BE2C (cell line): ENCODE results near the gene PCDHA8.
A peak's percentile ranks its signal among the peaks of the same experiment; 100 is the strongest.
"Not testable (repeated sequence)": the region's sequence is repeated elsewhere in the genome, so short reads cannot be mapped to it uniquely, and the experiment has no call there.

Experiments used
- DNase-seq: peaks from one replicate; pipeline ENCODE4 v3.0.0-alpha.2; 2020
- H3K27me3 ChIP-seq: fragments of 250-450 bp; sonication (Bioruptor Pico); 2 replicates; pipeline ENCODE4 v1.5.1; 2020; ENCODE audit warnings: mild to moderate bottlenecking
- H3K36me3 ChIP-seq: fragments of 250-450 bp; sonication (Bioruptor Pico); 2 replicates; pipeline ENCODE4 v1.5.1; 2020; ENCODE audit warnings: mild to moderate bottlenecking
- H3K4me1 ChIP-seq: fragments of 250-450 bp; sonication (Bioruptor Pico); 2 replicates; pipeline ENCODE4 v1.5.1; 2020
- H3K4me3 ChIP-seq: 2 replicates; pipeline ENCODE4 v1.5.1; 2011; ENCODE audit warnings: low read depth, low read length
- H3K9me3 ChIP-seq: fragments of 250-450 bp; sonication (Bioruptor Pico); 2 replicates; pipeline ENCODE4 v1.5.1; 2020
- CTCF ChIP-seq: IDR thresholded peaks from 2 replicates; pipeline ENCODE4 v1.5.1; 2012; ENCODE audit warnings: mild to moderate bottlenecking, low read depth, low read length

PCDHA8 gene

GRCh38 chr5:140801494-140801841 lies 39.5 kb upstream of the PCDHA8 start:
- Histone ChIP-seq H3K9me3 (peaks cover 8% of the 10 kb centered on the region; the same call in 1 of the 2 replicates), H3K4me1 (no peaks in the 10 kb centered on the region), H3K4me3 (no peak overlapping the region), H3K27me3 (no peaks in the 10 kb centered on the region), H3K36me3 (peaks cover 8% of the 10 kb centered on the region)
- no peak for TF ChIP-seq CTCF
- DNase-seq = no peak

GRCh38 chr5:140802381-140802780 lies 38.6 kb upstream of the PCDHA8 start:
- H3K9me3 ChIP-seq = not testable (repeated sequence)

GRCh38 chr5:140802781-140803271 lies 38.2 kb upstream of the PCDHA8 start:
- no peak for DNase-seq
- Histone ChIP-seq H3K36me3 (peaks cover 8% of the 10 kb centered on the region), H3K9me3 (peaks cover 8% of the 10 kb centered on the region; the same call in 1 of the 2 replicates), H3K27me3 (no peaks in the 10 kb centered on the region), H3K4me1 (no peaks in the 10 kb centered on the region), H3K4me3 (no peak overlapping the region)
- TF ChIP-seq CTCF = no peak

More at GRCh38 chr5:140802381-140802780, 38.6 kb upstream of the PCDHA8 start:
- H3K36me3 ChIP-seq, DNase-seq, H3K27me3 ChIP-seq, H3K4me3 ChIP-seq, H3K4me1 ChIP-seq: not testable (repeated sequence)

GRCh38 chr5:140806834-140807775 lies 33.9 kb upstream of the PCDHA8 start, which contains the start of gene PCDHA4:
Gene PCDHA4, plus strand, starts transcription at chr5:140807068.
- Histone ChIP-seq H3K4me1 (no peaks in the 10 kb centered on the region), H3K27me3 (no peaks in the 10 kb centered on the region), H3K36me3 (peaks cover 5% of the 10 kb centered on the region), H3K9me3 (no peaks in the 10 kb centered on the region), H3K4me3 (no peak within 1 kb of the TSS)
- peak; percentile 53 for TF ChIP-seq CTCF
- no peak for DNase-seq

- H3K9me3 ChIP-seq, H3K36me3 ChIP-seq, DNase-seq, H3K4me3 ChIP-seq, H3K4me1 ChIP-seq, H3K27me3 ChIP-seq: not testable (repeated sequence)
Observed at GRCh38 chr5:140808241-140808888, 32.6 kb upstream of the PCDHA8 start.

GRCh38 chr5:140808889-140809291 lies 32.1 kb upstream of the PCDHA8 start:
- H3K4me3 ChIP-seq = no peak overlapping the region
- no peaks in the 10 kb centered on the region for H3K9me3 ChIP-seq
- no peaks in the 10 kb centered on the region for H3K27me3 ChIP-seq
- no peaks in the 10 kb centered on the region for H3K4me1 ChIP-seq
- DNase-seq = no peak
- no peaks in the 10 kb centered on the region; the same call in 1 of the 2 replicates for H3K36me3 ChIP-seq
- TF ChIP-seq CTCF = no peak
